ENCODE data around the gene GRIK4. TPM values are rescaled to one million over a fixed set of nuclear protein-coding genes. Genes with fewer than 3 reads are reported as not detected.

The GRIK4 gene
- total RNA-seq, 1 donor from 2014 or later = 4.3 TPM

DNA sequence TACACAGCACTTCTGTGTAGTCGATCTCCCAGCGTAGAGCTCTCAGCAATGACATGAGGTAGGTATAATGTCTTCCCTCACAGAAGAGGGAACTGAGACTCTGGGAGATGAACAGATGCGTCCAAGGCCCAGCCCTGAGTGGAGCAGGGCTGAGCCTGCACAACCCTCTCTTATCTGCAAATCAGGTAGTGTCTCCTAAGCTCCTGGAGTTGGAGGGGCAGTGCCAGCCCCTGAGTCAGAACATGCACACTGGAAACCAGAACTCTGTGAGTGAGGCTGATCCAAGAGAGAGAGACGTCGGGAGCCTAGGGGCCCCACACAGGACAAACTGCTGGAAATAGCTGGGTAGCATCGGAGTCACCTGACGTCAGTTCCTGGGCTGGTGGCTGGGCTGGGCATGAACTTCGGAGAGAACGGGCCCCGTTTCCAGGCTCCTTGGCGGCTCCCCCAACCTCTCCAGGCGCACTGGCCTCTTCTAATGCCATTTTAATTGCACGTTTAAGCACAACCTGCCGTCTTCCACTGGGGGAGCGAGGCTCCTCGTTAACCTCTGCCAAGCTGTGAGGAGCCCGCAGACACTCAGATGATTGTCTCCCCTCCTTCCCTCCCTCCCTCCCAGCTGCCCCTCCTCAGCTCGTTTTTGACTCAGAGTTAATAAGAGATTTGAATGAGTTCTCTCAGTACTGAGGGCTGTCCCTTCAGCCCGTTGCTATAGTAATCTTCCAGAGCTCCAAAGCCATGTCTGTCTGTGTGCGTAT is 321.1 kb downstream of the GRIK4 start:
- Histone ChIP-seq H3K9me3 (no peaks in the 10 kb centered on the region), H3K4me3 (no peak overlapping the region), H3K4me1 (no peaks in the 10 kb centered on the region), H3K27ac (no peak overlapping the region), H3K36me3 (no peaks in the 10 kb centered on the region), H3K27me3 (no peaks in the 10 kb centered on the region)
- TF ChIP-seq, protein P1, sequence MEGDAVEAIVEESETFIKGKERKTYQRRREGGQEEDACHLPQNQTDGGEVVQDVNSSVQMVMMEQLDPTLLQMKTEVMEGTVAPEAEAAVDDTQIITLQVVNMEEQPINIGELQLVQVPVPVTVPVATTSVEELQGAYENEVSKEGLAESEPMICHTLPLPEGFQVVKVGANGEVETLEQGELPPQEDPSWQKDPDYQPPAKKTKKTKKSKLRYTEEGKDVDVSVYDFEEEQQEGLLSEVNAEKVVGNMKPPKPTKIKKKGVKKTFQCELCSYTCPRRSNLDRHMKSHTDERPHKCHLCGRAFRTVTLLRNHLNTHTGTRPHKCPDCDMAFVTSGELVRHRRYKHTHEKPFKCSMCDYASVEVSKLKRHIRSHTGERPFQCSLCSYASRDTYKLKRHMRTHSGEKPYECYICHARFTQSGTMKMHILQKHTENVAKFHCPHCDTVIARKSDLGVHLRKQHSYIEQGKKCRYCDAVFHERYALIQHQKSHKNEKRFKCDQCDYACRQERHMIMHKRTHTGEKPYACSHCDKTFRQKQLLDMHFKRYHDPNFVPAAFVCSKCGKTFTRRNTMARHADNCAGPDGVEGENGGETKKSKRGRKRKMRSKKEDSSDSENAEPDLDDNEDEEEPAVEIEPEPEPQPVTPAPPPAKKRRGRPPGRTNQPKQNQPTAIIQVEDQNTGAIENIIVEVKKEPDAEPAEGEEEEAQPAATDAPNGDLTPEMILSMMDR (IDR thresholded peaks at IDR 0.05) = no peak
- intact Hi-C loops (cut with DNase I) = no loop called here
- no peak for ATAC-seq
- DNase-seq = no peak

- no peak for ATAC-seq
- Histone ChIP-seq H3K4me1 (no peaks in the 10 kb centered on the region), H3K36me3 (no peaks in the 10 kb centered on the region), H3K9me3 (no peaks in the 10 kb centered on the region), H3K27ac (no peak overlapping the region), H3K4me3 (no peak overlapping the region), H3K27me3 (no peaks in the 10 kb centered on the region)
- TF ChIP-seq, protein P1 (IDR thresholded peaks at IDR 0.05) = no peak
- intact Hi-C loops (cut with DNase I) = no loop called here
- DNase-seq = no peak
These were observed 323.2 kb downstream of the GRIK4 start for GRCh38 chr11:120834686-120835210.

DNA sequence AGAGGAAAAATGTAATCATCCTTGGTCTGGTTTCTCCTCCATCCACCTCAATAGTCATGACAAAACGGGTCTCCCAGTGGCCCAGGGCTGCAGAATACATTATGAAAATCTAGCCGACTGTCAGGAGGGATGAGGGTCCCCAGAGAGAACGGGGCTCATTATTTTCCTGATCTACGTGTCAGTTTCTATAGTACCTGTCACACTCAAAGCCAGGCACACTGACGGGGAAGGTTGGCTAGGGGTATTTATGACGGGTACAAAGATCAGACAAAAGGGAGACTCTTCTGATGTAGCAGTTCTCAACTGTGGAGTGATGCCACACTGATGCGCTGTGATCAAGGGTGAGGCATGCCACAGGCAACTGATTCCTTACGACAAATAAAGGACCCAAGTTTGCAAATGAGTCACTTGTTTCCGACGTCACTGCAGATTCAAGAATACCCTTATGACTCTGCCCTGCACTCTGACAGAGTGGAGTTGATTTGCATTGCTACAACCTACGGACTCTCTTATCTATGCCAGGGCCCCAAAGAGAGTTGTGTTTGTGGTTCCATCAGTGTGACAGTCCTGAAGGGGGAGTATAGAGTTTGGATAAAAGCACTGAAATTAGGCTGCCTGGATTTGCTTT is 324.2 kb downstream of the GRIK4 start:
- no peak overlapping the region for H3K4me3 ChIP-seq
- ATAC-seq (no peak), DNase-seq (no peak)
- TF ChIP-seq, protein P1 (IDR thresholded peaks at IDR 0.05) = no peak
- H3K36me3 ChIP-seq = no peaks in the 10 kb centered on the region
- no peak overlapping the region for H3K27ac ChIP-seq
- intact Hi-C loops (cut with DNase I) = no loop called here
- no peaks in the 10 kb centered on the region for H3K9me3 ChIP-seq
- H3K4me1 ChIP-seq = no peaks in the 10 kb centered on the region
- H3K27me3 ChIP-seq = no peaks in the 10 kb centered on the region

DNA sequence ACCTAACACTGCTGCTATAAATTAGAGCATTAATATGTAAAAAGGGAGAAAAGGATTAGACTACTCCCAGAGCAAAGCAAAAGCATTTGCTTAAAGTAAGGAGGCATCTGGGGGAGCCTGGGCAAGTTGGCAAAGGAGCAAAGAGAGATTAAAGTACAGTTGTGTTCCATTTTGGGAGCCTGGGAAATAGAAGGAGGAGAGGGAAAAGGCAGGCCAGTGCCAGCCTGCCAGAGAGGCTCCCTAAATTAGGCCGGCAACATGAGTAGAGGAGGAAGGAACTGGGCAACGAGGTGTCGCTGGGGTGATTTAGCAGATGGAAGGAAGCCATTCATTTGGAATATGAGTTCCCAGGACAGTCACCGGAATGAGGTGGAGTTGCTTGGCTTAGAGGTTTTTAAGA is 326.1 kb downstream of the GRIK4 start:
- H3K9me3 ChIP-seq = no peaks in the 10 kb centered on the region
- no peak overlapping the region for H3K27ac ChIP-seq
- H3K27me3 ChIP-seq = no peaks in the 10 kb centered on the region
- H3K4me1 ChIP-seq = no peaks in the 10 kb centered on the region
- TF ChIP-seq, protein P1 (IDR thresholded peaks at IDR 0.05) = no peak
- intact Hi-C loops (cut with DNase I) = no loop called here
- H3K4me3 ChIP-seq = no peak overlapping the region
- no peak for ATAC-seq
- H3K36me3 ChIP-seq = no peaks in the 10 kb centered on the region
- DNase-seq = no peak

- Histone ChIP-seq H3K9me3 (no peaks in the 10 kb centered on the region), H3K27me3 (no peaks in the 10 kb centered on the region), H3K27ac (no peak overlapping the region), H3K4me1 (no peaks in the 10 kb centered on the region), H3K36me3 (no peaks in the 10 kb centered on the region), H3K4me3 (no peak overlapping the region)
- ATAC-seq (no peak), DNase-seq (no peak)
- TF ChIP-seq, protein P1 (IDR thresholded peaks at IDR 0.05) = no peak
- intact Hi-C loops (cut with DNase I) = no loop called here
These were observed 327.7 kb downstream of the GRIK4 start for GRCh38 chr11:120839201-120839600.

Measured in upper lobe of right lung (tissue), 1 donor.